Measurements from ENCODE around the gene SLC16A1.

The SLC16A1 gene

DNA sequence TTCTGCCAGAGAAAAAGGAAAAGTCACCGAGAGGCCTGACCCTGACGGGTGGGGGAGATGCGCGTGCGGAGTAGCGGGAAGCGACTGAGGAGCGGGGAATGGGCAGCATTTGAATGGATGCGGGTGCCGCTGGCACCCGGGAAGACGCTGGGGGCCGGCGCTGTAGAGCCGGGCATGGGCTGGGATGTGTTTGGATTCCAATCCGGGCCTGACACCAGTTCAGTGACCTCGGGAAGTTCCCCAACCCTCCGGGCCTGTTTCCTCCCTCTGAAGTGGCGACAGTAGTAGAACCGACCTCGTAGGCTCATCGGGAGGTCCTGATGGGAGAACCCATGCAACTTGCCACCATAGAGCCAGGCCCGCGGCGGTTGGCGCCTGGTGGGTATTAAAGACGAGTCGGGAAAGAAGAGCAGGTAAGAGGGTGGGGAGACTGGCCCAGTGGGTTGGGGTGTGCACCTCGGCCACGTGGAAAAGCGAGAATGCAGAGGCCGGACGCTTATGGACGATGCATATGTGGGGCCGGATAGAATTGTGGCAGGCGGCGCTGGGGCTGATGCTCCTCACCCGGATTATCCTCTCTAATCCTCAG is 642 bp upstream of the SLC16A1 start:
- peak overlapping the region; percentile 64 for H3K4me3 ChIP-seq (ENCODE audit: low read depth, low read length)
- in situ Hi-C loops (cut with HindIII; ENCODE audit: low sequenced_read_pairs): no loop called here
- TF ChIP-seq CTCF (IDR thresholded peaks at IDR 0.05; ENCODE audit: low read depth, low read length, missing control alignments): no peak
- DNase-seq (ENCODE audit: low read depth): no peak

DNA sequence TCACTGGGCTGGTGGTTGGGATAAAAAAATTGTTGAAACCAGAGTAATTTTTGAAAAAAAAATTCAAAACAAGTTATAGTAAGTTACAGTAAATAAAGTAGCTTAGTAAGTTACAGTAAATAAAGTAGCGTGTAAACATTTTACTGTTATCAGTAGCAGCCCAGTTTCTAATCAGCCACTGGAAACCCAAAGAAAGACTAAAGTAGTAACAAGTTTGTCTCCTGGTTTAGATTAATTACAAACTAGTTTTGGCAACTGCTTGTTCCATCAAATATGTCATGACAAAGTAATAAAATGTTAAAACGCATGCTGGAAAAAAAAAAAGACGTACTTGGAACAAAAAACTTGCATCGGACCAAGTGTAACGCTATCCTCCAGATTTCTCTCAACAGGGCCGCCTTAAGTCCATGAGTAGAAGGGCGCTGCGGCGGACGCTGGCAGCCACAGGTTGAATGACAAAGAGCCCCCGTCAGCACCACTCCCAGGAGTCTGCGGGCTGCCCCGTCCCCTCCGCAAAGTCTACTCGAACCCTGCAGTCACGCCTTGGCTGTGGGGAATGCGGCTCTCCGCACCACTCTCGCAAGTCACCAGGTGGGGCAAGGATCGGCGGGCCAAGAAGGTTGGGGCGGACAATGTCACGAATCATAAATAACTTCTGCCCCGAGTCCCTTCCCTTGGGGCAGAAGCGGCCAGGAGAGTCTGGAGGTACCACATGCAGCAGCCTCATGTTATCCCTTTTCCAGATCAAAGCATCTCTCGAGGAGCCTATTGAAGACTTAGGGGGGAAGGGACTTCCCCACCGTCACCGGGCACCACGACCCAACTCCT is 837 bp downstream of the SLC16A1 start:
- peak overlapping the region; percentile 64 for H3K4me3 ChIP-seq (ENCODE audit: low read depth, low read length)
- TF ChIP-seq CTCF (IDR thresholded peaks at IDR 0.05; ENCODE audit: low read depth, low read length, missing control alignments): no peak
- peak; percentile 34 for DNase-seq (ENCODE audit: low read depth)
- in situ Hi-C loops (cut with HindIII; ENCODE audit: low sequenced_read_pairs): no loop called here

- peak overlapping the region; percentile 64 for H3K4me3 ChIP-seq (ENCODE audit: low read depth, low read length)
- no peak for TF ChIP-seq CTCF (IDR thresholded peaks at IDR 0.05; ENCODE audit: low read depth, low read length, missing control alignments)
- no peak for DNase-seq (ENCODE audit: low read depth)
- in situ Hi-C loops (cut with HindIII; ENCODE audit: low sequenced_read_pairs): no loop called here
Measured at GRCh38 chr1:112954017-112954650, 1.9 kb downstream of the SLC16A1 start.

- no peak for TF ChIP-seq CTCF (IDR thresholded peaks at IDR 0.05; ENCODE audit: low read depth, low read length, missing control alignments)
- H3K4me3 ChIP-seq (ENCODE audit: low read depth, low read length): no peak overlapping the region
- in situ Hi-C loops (cut with HindIII; ENCODE audit: low sequenced_read_pairs): no loop called here
- no peak for DNase-seq (ENCODE audit: low read depth)
Measured at GRCh38 chr1:112950426-112950825, 5.6 kb downstream of the SLC16A1 start.

- no peak for DNase-seq (ENCODE audit: low read depth)
- in situ Hi-C loops (cut with HindIII; ENCODE audit: low sequenced_read_pairs): no loop called here
- no peak overlapping the region for H3K4me3 ChIP-seq (ENCODE audit: low read depth, low read length)
- no peak for TF ChIP-seq CTCF (IDR thresholded peaks at IDR 0.05; ENCODE audit: low read depth, low read length, missing control alignments)
Measured at GRCh38 chr1:112946683-112947082, 9.3 kb downstream of the SLC16A1 start.

DNA sequence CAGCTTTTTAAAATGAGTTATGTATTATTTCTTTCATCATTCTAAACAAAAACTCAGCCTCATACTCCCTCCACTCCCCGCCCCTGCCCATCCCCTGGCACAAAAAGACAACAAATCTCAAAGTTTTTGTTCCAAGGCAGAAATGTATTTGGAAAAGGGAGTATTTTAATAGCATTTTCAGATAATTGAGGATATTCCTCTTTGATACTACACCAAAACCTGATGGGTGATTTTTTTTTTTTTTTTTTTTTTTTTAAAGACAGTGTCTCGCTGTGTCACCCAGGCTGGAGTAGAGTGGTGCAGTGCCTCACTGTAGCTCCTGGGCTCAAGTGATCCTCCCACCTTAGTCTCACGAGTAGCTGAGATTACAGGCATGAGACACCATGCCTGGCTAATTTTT is 16.2 kb downstream of the SLC16A1 start:
- TF ChIP-seq CTCF (IDR thresholded peaks at IDR 0.05; ENCODE audit: low read depth, low read length, missing control alignments): no peak
- no peak for DNase-seq (ENCODE audit: low read depth)
- no peak overlapping the region for H3K4me3 ChIP-seq (ENCODE audit: low read depth, low read length)
- in situ Hi-C loops (cut with HindIII; ENCODE audit: low sequenced_read_pairs): no loop called here

Measured in astrocyte of the cerebellum (primary cell).